NB4 (cell line): ENCODE measurements around the gene GATA1.

Experiments used
- MYC ChIP-seq: IDR thresholded peaks from 2 replicates; pipeline ENCODE4 v1.6.1; 2011; ENCODE audit warnings: low read depth, low read length
- POLR2A ChIP-seq: IDR thresholded peaks from 2 replicates; pipeline ENCODE4 v1.6.1; 2011; ENCODE audit warnings: mild to moderate bottlenecking; ENCODE audit not compliant: insufficient read length; ENCODE audit errors: extremely low read depth
- TF ChIP-seq, protein P1 (sequence below): IDR thresholded peaks from one replicate; pipeline ENCODE4 v1.5.1; 2012; ENCODE audit warnings: low read depth, low read length
- TF ChIP-seq, protein P2 (sequence below): IDR thresholded peaks from 2 replicates; pipeline ENCODE4 v1.6.1; 2011; ENCODE audit warnings: low read depth, low read length

DNA sequence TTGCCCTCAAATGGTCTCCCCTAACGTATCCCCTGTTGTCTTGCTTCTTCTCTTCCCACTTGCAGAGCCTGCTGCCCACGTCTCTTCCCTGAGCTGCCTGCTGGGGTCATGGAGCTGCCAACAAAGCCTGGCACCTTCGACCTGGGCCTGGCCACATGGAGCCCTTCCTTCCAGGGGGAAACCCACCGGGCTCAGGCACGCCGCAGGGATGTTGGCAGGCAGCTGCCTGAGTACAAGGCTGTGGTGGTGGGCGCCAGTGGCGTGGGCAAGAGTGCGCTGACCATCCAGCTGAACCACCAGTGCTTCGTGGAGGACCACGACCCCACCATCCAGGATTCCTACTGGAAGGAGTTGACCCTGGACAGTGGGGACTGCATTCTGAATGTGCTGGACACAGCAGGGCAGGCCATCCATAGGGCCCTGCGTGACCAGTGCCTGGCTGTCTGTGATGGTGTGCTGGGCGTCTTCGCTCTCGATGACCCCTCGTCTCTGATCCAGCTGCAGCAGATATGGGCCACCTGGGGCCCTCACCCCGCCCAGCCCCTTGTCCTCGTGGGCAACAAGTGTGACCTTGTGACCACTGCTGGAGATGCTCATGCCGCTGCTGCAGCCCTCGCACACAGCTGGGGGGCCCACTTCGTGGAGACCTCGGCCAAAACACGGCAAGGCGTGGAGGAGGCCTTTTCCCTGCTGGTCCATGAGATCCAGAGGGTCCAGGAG is 42.8 kb downstream of the GATA1 start:
- TF ChIP-seq POLR2A (no peak), MYC (no peak)
- TF ChIP-seq, protein P1, sequence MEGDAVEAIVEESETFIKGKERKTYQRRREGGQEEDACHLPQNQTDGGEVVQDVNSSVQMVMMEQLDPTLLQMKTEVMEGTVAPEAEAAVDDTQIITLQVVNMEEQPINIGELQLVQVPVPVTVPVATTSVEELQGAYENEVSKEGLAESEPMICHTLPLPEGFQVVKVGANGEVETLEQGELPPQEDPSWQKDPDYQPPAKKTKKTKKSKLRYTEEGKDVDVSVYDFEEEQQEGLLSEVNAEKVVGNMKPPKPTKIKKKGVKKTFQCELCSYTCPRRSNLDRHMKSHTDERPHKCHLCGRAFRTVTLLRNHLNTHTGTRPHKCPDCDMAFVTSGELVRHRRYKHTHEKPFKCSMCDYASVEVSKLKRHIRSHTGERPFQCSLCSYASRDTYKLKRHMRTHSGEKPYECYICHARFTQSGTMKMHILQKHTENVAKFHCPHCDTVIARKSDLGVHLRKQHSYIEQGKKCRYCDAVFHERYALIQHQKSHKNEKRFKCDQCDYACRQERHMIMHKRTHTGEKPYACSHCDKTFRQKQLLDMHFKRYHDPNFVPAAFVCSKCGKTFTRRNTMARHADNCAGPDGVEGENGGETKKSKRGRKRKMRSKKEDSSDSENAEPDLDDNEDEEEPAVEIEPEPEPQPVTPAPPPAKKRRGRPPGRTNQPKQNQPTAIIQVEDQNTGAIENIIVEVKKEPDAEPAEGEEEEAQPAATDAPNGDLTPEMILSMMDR = no peak
- TF ChIP-seq, protein P2, sequence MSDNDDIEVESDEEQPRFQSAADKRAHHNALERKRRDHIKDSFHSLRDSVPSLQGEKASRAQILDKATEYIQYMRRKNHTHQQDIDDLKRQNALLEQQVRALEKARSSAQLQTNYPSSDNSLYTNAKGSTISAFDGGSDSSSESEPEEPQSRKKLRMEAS = no peak
